A172 (cell line): ENCODE measurements around the gene UBE3B. TPM values are rescaled to one million over a fixed set of nuclear protein-coding genes. Genes with fewer than 3 reads are reported as not detected.
A peak's percentile ranks its signal among the peaks of the same experiment; 100 is the strongest.

ENCODE experiments used
- DNase-seq: peaks from one replicate; pipeline ENCODE4 v3.0.0-alpha.2; 2015; ENCODE audit warnings: low spot score
- total RNA-seq: library from RNA; depleted of rRNA; stranded (reverse); fragments of >200 nt; shearing (Covaris generic); gene quantifications from 2 replicates; pipeline ENCODE4 v1.2.3, GENCODE V29; 2014

The UBE3B gene
- total RNA-seq, 1 experiment from 2014 or later = 30.2 TPM

GRCh38 chr12:109493938-109494337, 16.5 kb downstream of the UBE3B start:
- no peak for DNase-seq

DNA sequence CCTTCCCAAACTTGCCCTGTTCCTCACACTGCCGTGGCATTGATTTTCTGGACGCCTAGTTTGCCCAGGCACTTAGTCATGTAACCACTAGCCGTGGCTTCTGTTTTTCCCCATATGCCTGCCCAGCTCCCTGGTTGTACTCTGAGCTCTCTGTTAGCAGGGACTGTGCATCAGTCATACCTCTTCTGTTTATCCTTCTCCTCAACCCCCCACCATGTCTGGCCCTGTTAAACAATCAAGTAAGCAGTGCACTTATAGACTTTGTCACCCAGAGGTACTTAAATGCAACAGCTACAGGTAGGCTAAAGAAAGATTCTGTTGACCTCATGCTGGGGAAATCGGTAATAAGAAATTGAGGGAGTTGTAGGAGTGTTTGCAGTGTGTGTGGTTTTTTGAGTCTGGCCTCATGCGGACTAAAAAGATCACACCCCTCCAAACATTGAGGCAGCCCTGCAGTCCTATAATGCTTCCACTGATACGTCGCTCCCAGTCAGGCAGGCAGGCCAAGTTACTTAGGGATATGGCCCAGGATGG, 17.0 kb downstream of the UBE3B start:
- no peak for DNase-seq

DNA sequence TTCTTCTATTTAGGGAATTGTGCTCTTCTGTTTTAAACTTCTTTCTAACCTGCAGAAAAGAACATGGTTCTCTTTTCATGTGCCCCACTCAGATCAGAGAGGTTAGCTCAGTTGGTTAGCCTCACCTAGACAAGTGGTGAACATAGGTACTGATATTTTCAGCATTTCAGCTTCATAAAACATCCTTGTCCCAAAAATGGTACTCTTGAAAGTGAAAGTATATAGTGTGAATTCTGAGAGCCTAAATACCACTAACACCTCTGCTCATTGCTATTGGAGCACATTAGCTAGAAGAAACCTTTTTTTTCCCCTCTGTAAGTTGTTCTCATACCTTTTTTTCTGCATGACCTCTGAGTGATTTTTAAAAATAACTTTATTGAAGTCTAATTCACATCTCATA, 17.6 kb downstream of the UBE3B start:
- DNase-seq = no peak

- no peak for DNase-seq
Measured at GRCh38 chr12:109496306-109496705, 18.9 kb downstream of the UBE3B start.

DNA sequence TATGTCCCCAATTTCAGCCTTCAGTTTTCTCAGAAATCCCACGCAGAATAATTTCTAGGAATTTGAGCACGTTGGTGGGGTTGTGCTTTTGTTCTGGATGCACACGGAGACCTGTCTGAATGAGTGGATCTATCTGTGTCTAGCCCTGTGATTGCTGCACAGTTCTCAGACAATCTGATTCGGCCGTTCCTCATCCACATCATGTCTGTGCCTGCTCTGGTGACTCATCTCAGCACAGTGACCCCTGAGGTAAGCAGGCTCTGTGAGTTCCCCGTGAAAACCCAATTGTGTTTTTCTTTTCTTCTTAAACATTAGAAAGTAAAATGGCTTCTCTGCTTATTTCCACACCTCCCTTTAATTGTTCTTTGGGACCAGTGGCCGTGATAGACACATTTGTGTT, 20.2 kb downstream of the UBE3B start:
- no peak for DNase-seq

GRCh38 chr12:109500406-109501185, 23.2 kb downstream of the UBE3B start:
- peak; percentile 10 for DNase-seq

GRCh38 chr12:109501299-109501698, 23.9 kb downstream of the UBE3B start:
- no peak for DNase-seq

DNA sequence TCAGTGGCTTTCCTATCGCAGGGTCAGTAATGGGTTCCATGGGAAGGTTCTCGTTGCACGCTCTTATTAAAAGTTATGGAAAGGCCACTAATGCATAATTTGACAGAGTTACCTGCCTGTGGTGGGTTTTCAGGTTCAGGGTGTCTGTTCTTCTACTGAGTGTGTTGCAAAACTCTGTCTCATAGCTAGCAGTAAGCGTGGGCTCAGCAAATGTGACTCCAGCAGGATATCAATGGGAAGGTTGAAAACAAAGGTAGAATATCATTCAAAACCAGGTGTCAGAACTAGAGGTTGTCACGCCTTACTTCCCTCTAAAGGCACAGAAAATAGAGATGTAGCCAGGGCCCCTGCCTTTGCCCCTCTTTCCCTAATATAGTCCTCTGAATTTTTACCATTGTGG, 24.9 kb downstream of the UBE3B start:
- no peak for DNase-seq

- DNase-seq = no peak
Measured at GRCh38 chr12:109503611-109504010, 26.2 kb downstream of the UBE3B start.

- DNase-seq = no peak
Measured at GRCh38 chr12:109504068-109504467, 26.6 kb downstream of the UBE3B start.

- DNase-seq = no peak
Measured at GRCh38 chr12:109510196-109510595, 32.8 kb downstream of the UBE3B start.

- DNase-seq = no peak
Measured at GRCh38 chr12:109512608-109513007, 35.2 kb downstream of the UBE3B start.

DNA sequence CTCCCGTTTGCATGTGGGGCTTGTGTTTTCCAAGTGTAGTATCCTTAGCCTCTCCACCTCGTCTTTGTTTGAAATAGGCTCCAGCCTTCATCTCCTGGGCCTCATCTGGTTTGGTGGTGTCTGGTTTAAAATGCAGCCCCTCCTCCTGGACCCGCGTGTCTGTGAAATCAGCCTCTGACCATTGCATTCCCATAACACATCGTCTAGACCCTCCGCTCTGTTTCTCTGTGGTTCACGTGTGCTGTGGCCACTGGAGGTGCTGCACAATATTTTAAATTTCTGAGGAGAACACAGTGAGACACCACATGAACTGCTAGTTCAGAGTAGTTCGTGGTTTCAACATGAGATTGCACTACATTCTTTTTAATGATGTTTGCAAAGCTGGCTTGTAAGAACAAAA, 35.6 kb downstream of the UBE3B start:
- DNase-seq = no peak

DNA sequence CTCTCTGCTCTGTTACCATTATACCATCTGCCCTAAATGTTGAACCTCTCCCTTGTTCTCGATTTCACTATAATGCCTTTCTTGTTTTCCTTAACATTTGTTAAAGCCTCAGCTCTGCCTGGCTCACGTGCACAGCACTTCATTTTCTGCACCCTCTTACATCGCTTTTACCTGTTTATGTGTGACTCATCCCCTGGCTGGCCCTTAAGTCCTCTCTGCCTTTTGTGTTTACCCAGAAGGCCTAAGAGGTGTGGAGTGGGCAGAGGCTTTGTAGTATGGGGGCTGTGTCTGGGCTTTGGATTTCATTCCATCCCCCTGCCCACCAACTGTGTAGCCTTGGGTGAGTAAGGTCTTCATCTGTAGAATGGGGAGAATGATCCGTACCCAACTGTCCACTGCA, 36.5 kb downstream of the UBE3B start:
- DNase-seq = no peak

GRCh38 chr12:109517619-109518018, 40.2 kb downstream of the UBE3B start:
- no peak for DNase-seq

- peak; percentile 63 for DNase-seq
Measured at GRCh38 chr12:109518820-109519665, 41.6 kb downstream of the UBE3B start.

GRCh38 chr12:109519787-109520186, 42.4 kb downstream of the UBE3B start:
- no peak for DNase-seq

- no peak for DNase-seq
Measured at GRCh38 chr12:109521831-109522230, 44.4 kb downstream of the UBE3B start.

DNA sequence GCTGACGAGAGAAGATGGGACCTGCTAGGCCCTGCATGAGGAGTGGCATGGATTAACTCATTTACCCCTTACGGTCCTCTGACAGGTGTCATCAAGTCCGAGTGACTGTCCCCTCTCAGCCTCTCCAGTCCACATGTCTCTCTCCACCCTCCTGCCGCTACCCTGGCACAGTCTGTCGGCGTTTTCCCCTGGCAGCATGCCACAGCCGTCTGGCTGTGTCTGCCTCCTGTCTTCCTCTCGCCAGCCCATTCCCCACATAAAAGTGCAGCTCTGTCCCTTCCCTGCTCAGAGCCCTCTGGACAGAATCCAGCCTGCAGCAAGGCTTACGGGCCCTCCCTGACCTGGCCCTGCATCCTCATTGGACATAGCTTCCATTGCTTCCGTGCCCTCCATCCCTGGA, 45.6 kb downstream of the UBE3B start:
- DNase-seq = no peak

DNA sequence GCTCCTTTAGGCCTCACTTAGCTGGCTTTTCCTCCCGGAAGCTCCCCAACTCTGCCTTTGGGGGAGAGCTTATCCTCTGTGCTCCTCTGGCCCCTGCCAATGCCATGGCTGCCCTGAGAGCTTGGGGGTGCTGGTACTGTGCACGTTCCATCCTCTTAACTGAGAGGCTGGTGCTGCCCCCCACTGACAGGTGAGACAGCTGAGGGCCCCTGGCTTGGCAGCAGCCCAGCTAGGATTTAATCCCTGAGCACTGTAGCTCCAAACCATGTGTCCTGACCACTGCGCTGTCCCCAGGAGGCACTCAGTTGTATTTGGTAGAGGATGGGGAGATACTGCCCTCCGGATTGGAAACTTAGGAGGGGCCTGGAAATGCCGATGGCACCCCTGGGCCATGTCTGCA, 46.1 kb downstream of the UBE3B start:
- DNase-seq = no peak

DNA sequence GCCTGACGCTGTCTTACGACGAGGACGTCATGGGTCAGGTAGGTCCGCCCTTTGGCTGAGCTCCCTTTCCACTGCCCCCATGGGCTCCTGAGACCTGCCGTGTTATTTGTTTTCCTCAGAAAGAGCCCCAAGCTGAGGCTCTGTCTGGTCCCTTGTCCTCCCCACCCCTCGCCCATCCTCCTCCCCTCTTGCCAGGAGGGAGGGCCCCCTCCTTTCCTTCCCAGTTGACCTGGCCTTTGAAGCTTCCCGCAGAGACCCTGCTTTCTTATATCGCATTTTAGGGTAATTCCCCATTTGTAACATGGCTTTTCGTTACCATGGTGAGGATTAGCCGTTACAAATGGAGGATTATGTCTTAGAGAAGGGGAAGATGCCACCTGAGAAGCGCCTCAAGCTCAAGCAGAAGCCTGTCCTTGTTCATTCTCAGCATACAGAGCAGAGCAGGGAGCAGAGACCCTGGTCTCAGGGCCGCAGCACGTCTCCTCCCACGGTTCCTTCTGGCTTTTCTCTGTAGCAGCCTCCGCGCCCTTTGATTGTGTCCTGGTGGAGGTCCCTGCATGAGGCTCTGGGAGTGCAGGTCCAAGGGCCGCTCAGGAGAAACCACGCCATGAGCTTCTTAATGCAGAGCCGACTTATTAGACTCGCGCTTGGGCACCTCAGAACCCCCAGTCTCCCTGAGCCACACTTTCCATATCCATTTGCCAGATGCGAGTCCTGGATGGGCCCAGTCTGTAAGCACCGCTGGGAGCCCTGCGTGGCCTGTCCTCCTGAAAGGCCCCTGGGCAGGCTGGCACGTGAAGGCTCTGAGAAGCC, 47.2 kb downstream of the UBE3B start:
- DNase-seq = no peak

DNA sequence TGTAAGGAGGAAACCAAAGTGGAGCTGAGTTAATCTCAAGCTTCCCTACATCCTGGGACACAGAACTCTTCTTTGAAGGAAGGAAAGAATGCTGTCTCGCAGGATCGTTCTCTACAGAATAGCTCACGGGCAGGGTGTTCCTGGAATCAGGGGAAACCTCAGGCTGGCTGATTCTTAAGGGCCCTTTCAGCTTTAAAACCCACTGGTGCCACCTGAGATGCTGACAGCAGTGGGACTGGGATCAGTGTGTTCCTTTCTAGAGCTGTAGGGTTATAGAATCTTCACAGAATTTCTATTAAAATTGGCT, 47.8 kb downstream of the UBE3B start:
- no peak for DNase-seq
